Skeletal muscle satellite cell (primary cell): ENCODE measurements around the gene CERS6.

Experiments used
- H3K27me3 ChIP-seq: 2 replicates; pipeline ENCODE4 v1.7.0; 2013; ENCODE audit warnings: low read length; ENCODE audit not compliant: control insufficient read depth, insufficient read depth
- H3K36me3 ChIP-seq: 2 replicates; pipeline ENCODE4 v1.7.0; 2013; ENCODE audit warnings: mild to moderate bottlenecking, control low read depth, low read length; ENCODE audit not compliant: insufficient read depth
- H3K4me1 ChIP-seq: 2 replicates; pipeline ENCODE4 v1.7.0; 2013; ENCODE audit warnings: low read length; ENCODE audit not compliant: control insufficient read depth, insufficient read depth
- H3K4me2 ChIP-seq: 2 replicates; pipeline ENCODE4 v1.7.0; 2013; ENCODE audit warnings: mild to moderate bottlenecking, low read length
- H3K4me3 ChIP-seq: 2 replicates; pipeline ENCODE4 v1.7.0; 2013; ENCODE audit warnings: low read length
- H3K9ac ChIP-seq: 2 replicates; pipeline ENCODE4 v1.7.0; 2013; ENCODE audit warnings: mild to moderate bottlenecking, low read depth, low read length, moderate library complexity
- H3K9me3 ChIP-seq: replicated peaks from 2 replicates; pipeline ENCODE4 v1.7.0; 2013; ENCODE audit warnings: mild to moderate bottlenecking, control low read depth, low read length

Gene CERS6

GRCh38 chr2:168736649-168737445, 280.8 kb downstream of the CERS6 start:
- H3K4me2 ChIP-seq, result no peak overlapping the region
- no peak overlapping the region for H3K9ac ChIP-seq
- H3K9me3 ChIP-seq, result no peaks in the 10 kb centered on the region
- no peaks in the 10 kb centered on the region for H3K4me1 ChIP-seq
- no peaks in the 10 kb centered on the region for H3K27me3 ChIP-seq
- no peaks in the 10 kb centered on the region for H3K36me3 ChIP-seq
- no peak overlapping the region for H3K4me3 ChIP-seq

GRCh38 chr2:168738062-168738461, 282.0 kb downstream of the CERS6 start:
- no peak overlapping the region for H3K9ac ChIP-seq
- H3K4me2 ChIP-seq, result no peak overlapping the region
- no peaks in the 10 kb centered on the region for H3K4me1 ChIP-seq
- no peaks in the 10 kb centered on the region for H3K36me3 ChIP-seq
- H3K4me3 ChIP-seq, result no peak overlapping the region
- H3K27me3 ChIP-seq, result no peaks in the 10 kb centered on the region
- H3K9me3 ChIP-seq, result no peaks in the 10 kb centered on the region

- Histone ChIP-seq H3K27me3 (no peaks in the 10 kb centered on the region), H3K9ac (no peak overlapping the region), H3K4me1 (no peaks in the 10 kb centered on the region), H3K36me3 (no peaks in the 10 kb centered on the region), H3K4me3 (no peak overlapping the region), H3K9me3 (no peaks in the 10 kb centered on the region), H3K4me2 (no peak overlapping the region)
These were observed 284.3 kb downstream of the CERS6 start for GRCh38 chr2:168740360-168740759.

GRCh38 chr2:168740788-168741187, 284.7 kb downstream of the CERS6 start:
- no peaks in the 10 kb centered on the region for H3K9me3 ChIP-seq
- no peak overlapping the region for H3K4me3 ChIP-seq
- no peak overlapping the region for H3K4me2 ChIP-seq

GRCh38 chr2:168742258-168742932, 286.3 kb downstream of the CERS6 start:
- no peaks in the 10 kb centered on the region for H3K27me3 ChIP-seq
- H3K4me2 ChIP-seq, result no peak overlapping the region
- no peaks in the 10 kb centered on the region for H3K36me3 ChIP-seq
- H3K9ac ChIP-seq, result no peak overlapping the region
- H3K4me3 ChIP-seq, result no peak overlapping the region
- H3K4me1 ChIP-seq, result no peaks in the 10 kb centered on the region
- H3K9me3 ChIP-seq, result no peaks in the 10 kb centered on the region

More at GRCh38 chr2:168740788-168741187, 284.7 kb downstream of the CERS6 start:
- H3K9ac ChIP-seq, result no peak overlapping the region
- no peaks in the 10 kb centered on the region for H3K36me3 ChIP-seq
- no peaks in the 10 kb centered on the region for H3K27me3 ChIP-seq
- no peaks in the 10 kb centered on the region for H3K4me1 ChIP-seq

- H3K36me3 ChIP-seq, result no peaks in the 10 kb centered on the region
- no peaks in the 10 kb centered on the region for H3K27me3 ChIP-seq
- no peaks in the 10 kb centered on the region for H3K4me1 ChIP-seq
- no peak overlapping the region for H3K4me2 ChIP-seq
- no peak overlapping the region for H3K9ac ChIP-seq
- no peak overlapping the region for H3K4me3 ChIP-seq
- no peaks in the 10 kb centered on the region for H3K9me3 ChIP-seq
These were observed 288.8 kb downstream of the CERS6 start for GRCh38 chr2:168744844-168745243.

GRCh38 chr2:168748461-168748860, 292.4 kb downstream of the CERS6 start:
- Histone ChIP-seq H3K9ac (no peak overlapping the region), H3K9me3 (no peaks in the 10 kb centered on the region), H3K27me3 (no peaks in the 10 kb centered on the region), H3K4me3 (no peak overlapping the region), H3K36me3 (no peaks in the 10 kb centered on the region), H3K4me2 (no peak overlapping the region), H3K4me1 (no peaks in the 10 kb centered on the region)

GRCh38 chr2:168749297-168749696, 293.2 kb downstream of the CERS6 start:
- Histone ChIP-seq H3K36me3 (no peaks in the 10 kb centered on the region), H3K4me2 (no peak overlapping the region), H3K4me3 (no peak overlapping the region), H3K9me3 (no peaks in the 10 kb centered on the region), H3K4me1 (no peaks in the 10 kb centered on the region), H3K27me3 (no peaks in the 10 kb centered on the region), H3K9ac (no peak overlapping the region)

- Histone ChIP-seq H3K9ac (no peak overlapping the region), H3K27me3 (no peaks in the 10 kb centered on the region), H3K4me2 (no peak overlapping the region), H3K4me3 (no peak overlapping the region), H3K9me3 (no peaks in the 10 kb centered on the region), H3K36me3 (no peaks in the 10 kb centered on the region), H3K4me1 (no peaks in the 10 kb centered on the region)
These were observed 295.1 kb downstream of the CERS6 start for GRCh38 chr2:168751104-168751740.

- Histone ChIP-seq H3K4me1 (no peaks in the 10 kb centered on the region), H3K9me3 (no peaks in the 10 kb centered on the region)
These were observed 296.3 kb downstream of the CERS6 start for GRCh38 chr2:168752361-168752760.

GRCh38 chr2:168753765-168754329, 297.8 kb downstream of the CERS6 start:
- Histone ChIP-seq H3K4me1 (no peaks in the 10 kb centered on the region), H3K9me3 (no peaks in the 10 kb centered on the region), H3K4me2 (no peak overlapping the region), H3K9ac (no peak overlapping the region), H3K36me3 (no peaks in the 10 kb centered on the region), H3K4me3 (no peak overlapping the region), H3K27me3 (no peaks in the 10 kb centered on the region)

More at GRCh38 chr2:168752361-168752760, 296.3 kb downstream of the CERS6 start:
- Histone ChIP-seq H3K4me3 (no peak overlapping the region), H3K36me3 (no peaks in the 10 kb centered on the region), H3K4me2 (no peak overlapping the region), H3K27me3 (no peaks in the 10 kb centered on the region), H3K9ac (no peak overlapping the region)
